Upper lobe of right lung (tissue), 1 donor: ENCODE data around the gene KDM4C. TPM values are rescaled to one million over a fixed set of nuclear protein-coding genes. Genes with fewer than 3 reads are reported as not detected.

ENCODE experiments used
- ATAC-seq: fragments of 200-7000 bp; cut with Tn5 transposase; one replicate; pipeline ENCODE4 v1.9.1; 2020; ENCODE audit warnings: mild to moderate bottlenecking, moderate library complexity
- DNase-seq: peaks from one replicate; pipeline ENCODE4 v3.0.0-alpha.2; 2020
- H3K27ac ChIP-seq: fragments of 200-600 bp; one replicate; pipeline ENCODE4 v1.8.0; 2022
- H3K27me3 ChIP-seq: fragments of 200-600 bp; one replicate; pipeline ENCODE4 v1.8.0; 2022; ENCODE audit warnings: mild to moderate bottlenecking
- H3K36me3 ChIP-seq: fragments of 200-600 bp; one replicate; pipeline ENCODE4 v1.8.0; 2022
- H3K4me1 ChIP-seq: fragments of 200-600 bp; one replicate; pipeline ENCODE4 v1.8.0; 2022
- H3K4me3 ChIP-seq: fragments of 200-600 bp; one replicate; pipeline ENCODE4 v1.8.0; 2022; ENCODE audit warnings: mild to moderate bottlenecking
- H3K9me3 ChIP-seq: fragments of 200-600 bp; one replicate; pipeline ENCODE4 v1.8.0; 2022
- CTCF ChIP-seq: fragments of 200-600 bp; IDR thresholded peaks from one replicate; pipeline ENCODE4 v1.8.0; 2022; ENCODE audit warnings: antibody characterized with exemption
- intact Hi-C: fragments of 100-400 bp; cut with DNase I; formaldehyde crosslinking; loops from one replicate; pipeline ENCODE4 v1.11.0; 2022
- total RNA-seq: library from RNA; stranded (reverse); fragmentation: NEBNext Ultra II Directional; extraction: Animal tissue kit (Norgen Biotek cat#: 25700); gene quantifications from one replicate; pipeline ENCODE4 v1.2.1, GENCODE V29; 2021
- donor health status: DM: no; HTN: yes; CAD: no; lungs with severe emphysema.

Gene KDM4C
- total RNA-seq, 1 donor from 2014 or later, result 37.2 TPM

- no peak overlapping the region for H3K27ac ChIP-seq
- H3K36me3 ChIP-seq, result peaks cover 5% of the 10 kb centered on the region
- ATAC-seq (no peak), DNase-seq (no peak)
- intact Hi-C loops, result no loop called here
- H3K4me1 ChIP-seq, result no peaks in the 10 kb centered on the region
- no peaks in the 10 kb centered on the region for H3K9me3 ChIP-seq
- H3K4me3 ChIP-seq, result no peak overlapping the region
- no peak for TF ChIP-seq CTCF
- no peaks in the 10 kb centered on the region for H3K27me3 ChIP-seq
Measured at GRCh38 chr9:7085357-7085756, 327.6 kb downstream of the KDM4C start.

GRCh38 chr9:7086389-7086788, 328.6 kb downstream of the KDM4C start:
- Histone ChIP-seq H3K27me3 (no peaks in the 10 kb centered on the region), H3K9me3 (no peaks in the 10 kb centered on the region), H3K27ac (no peak overlapping the region), H3K4me1 (no peaks in the 10 kb centered on the region), H3K36me3 (peaks cover 5% of the 10 kb centered on the region), H3K4me3 (no peak overlapping the region)
- intact Hi-C loops, result no loop called here
- no peak for TF ChIP-seq CTCF
- DNase-seq (no peak), ATAC-seq (no peak)

- no peak overlapping the region for H3K4me3 ChIP-seq
- ATAC-seq (no peak), DNase-seq (no peak)
- no peaks in the 10 kb centered on the region for H3K27me3 ChIP-seq
- peaks cover 5% of the 10 kb centered on the region for H3K36me3 ChIP-seq
- H3K4me1 ChIP-seq, result no peaks in the 10 kb centered on the region
- no peaks in the 10 kb centered on the region for H3K9me3 ChIP-seq
- TF ChIP-seq CTCF, result no peak
- no peak overlapping the region for H3K27ac ChIP-seq
- intact Hi-C loops, result no loop called here
Measured at GRCh38 chr9:7088611-7089010, 330.8 kb downstream of the KDM4C start.

GRCh38 chr9:7089406-7090193, 331.8 kb downstream of the KDM4C start:
- peaks cover 5% of the 10 kb centered on the region for H3K36me3 ChIP-seq
- ATAC-seq (no peak), DNase-seq (no peak)
- no peak for TF ChIP-seq CTCF
- H3K4me1 ChIP-seq, result no peaks in the 10 kb centered on the region
- no peak overlapping the region for H3K27ac ChIP-seq
- H3K27me3 ChIP-seq, result no peaks in the 10 kb centered on the region
- no peaks in the 10 kb centered on the region for H3K9me3 ChIP-seq
- H3K4me3 ChIP-seq, result no peak overlapping the region
- intact Hi-C loops, result no loop called here

- intact Hi-C loops, result no loop called here
- H3K4me3 ChIP-seq, result no peak overlapping the region
Measured at GRCh38 chr9:7093040-7093439, 335.3 kb downstream of the KDM4C start.

More at GRCh38 chr9:7093040-7093439, 335.3 kb downstream of the KDM4C start:
- DNase-seq, result no peak
- no peak for TF ChIP-seq CTCF
- no peaks in the 10 kb centered on the region for H3K27me3 ChIP-seq
- H3K27ac ChIP-seq, result no peak overlapping the region
- H3K4me1 ChIP-seq, result no peaks in the 10 kb centered on the region
- no peaks in the 10 kb centered on the region for H3K36me3 ChIP-seq
- H3K9me3 ChIP-seq, result no peaks in the 10 kb centered on the region
- ATAC-seq, result no peak
